ENCODE measurements around the gene CLDN34.
A peak's percentile ranks its signal among the peaks of the same experiment; 100 is the strongest.

Gene CLDN34, protein sequence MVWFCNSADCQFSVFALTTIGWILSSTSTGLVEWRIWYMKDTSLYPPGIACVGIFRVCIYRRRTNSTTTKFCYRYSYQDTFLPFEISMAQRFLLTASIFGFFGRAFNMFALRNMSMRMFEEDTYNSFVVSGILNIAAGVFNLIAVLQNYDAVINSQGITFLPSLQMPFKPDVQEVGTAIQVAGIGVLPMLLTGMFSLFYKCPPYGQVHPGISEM

DNA sequence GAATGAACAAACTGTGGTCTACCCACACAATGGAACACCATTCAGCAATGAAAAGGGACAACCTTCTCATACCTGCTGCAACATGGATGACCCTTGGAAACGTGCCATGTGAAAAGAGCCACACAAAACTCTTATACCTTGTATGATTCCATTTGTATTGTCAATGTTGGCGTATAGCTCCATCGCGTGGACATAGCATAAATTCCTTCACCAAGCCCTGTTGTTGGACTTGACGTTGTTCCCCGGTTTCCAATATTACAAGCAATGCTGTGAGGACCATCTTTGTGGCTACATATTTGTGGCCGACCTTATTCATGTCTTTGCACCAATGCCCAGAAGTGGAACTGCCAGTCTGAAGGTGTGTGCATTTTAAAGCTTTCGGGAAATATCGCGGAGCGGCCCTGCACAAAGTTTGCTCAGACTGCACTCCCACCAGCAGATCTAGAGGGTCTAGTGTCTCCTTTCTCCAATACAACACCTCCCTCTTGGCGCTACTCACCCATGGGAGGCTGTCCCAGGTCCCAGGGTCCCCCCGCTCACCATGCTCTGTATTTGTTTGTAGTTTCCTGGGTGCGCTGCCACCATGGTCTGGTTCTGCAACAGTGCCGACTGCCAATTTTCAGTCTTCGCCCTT, at the start of gene CLDN34:
CLDN34 (plus strand) TSS at position 584 of the 634 bp plus-strand sequence; CDS start at position 584, 0 bp downstream.
- DNase-seq (ENCODE audit: low read depth in 2 of 2): no peak

DNA sequence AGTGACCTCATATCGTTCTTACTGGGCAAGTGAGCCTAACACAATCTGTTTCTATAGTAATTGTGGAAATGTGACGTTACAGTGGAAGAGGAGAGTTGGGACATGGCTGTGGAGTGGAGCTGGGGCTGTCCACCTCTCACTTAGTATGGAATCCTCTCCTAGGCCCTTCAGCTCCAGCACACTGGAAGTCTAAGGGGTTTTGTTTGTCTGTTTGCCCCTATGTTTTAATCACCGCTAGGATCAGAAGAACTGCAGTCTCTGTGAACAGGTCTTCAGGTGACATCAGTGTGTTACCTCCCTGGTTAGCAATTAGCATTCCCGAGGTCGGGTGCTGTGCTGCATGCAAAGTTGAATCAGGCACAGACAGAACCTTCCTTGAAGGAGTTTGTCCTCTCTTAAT, 49.3 kb upstream of the CLDN34 start:
- no peak for DNase-seq (ENCODE audit: low read depth in 2 of 2)

DNA sequence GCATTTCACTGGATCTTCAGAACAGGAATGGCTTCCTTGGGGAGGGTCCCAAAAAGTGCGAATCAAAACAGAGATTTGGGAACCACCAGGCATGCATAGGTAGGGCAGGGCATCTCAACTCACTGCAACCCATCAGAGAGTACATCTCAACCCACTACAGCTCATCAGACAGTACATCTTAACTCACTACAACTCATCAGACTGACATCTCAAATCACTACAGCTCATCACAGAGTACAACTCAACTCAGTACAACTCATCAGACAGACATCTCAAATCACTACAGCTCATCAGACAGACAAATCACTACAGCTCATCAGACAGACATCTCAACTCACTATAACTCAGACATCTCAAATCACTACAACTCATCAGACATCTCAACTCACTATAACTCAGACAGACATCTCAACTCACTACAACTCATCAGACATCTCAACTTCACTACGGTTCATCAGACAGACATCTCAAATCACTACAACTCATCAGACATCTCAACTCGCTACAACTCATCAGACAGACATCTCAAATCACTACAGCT, 47.5 kb upstream of the CLDN34 start:
- DNase-seq (ENCODE audit: low read depth in 2 of 2): no peak

DNA sequence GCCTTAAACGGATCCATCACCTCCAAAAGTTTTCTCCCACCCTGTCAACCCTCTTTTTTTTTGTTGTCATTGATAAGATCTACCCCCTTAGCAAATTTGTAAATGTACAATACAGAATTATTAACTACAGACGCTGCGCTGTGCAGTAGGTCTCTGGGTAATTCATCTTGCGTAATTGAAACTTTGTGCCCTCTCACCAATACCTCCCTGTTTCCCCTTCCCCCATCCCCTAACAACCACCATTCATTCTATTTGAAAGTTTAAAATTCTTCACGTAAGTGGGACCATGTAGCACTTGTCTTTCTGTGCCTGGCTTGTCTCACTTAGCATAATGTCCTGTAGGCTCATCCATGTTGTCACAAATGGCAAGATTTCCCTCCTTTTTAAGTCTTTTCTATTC, 45.8 kb upstream of the CLDN34 start:
- no peak for DNase-seq (ENCODE audit: low read depth in 2 of 2)

DNA sequence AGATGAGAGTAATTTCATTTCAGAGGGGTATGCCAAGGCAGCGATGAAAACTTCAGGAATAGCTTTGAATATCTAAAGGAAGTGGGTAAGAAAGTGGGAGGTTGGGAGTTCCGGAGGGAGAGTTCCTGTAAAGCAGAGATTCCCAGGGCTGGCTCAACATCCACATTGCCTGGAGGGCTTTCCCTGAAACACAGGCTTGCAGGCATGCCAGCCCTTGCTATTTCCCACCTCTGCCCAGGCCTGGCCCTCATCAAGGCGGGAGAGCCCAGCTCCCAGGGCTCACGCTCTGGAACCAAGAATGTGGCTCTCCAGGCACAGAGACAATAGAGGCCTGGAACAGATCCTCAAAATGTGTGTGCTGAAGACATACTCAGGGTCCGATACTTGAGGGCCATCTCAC, 43.8 kb upstream of the CLDN34 start:
- DNase-seq (ENCODE audit: low read depth in 2 of 2): no peak

DNA sequence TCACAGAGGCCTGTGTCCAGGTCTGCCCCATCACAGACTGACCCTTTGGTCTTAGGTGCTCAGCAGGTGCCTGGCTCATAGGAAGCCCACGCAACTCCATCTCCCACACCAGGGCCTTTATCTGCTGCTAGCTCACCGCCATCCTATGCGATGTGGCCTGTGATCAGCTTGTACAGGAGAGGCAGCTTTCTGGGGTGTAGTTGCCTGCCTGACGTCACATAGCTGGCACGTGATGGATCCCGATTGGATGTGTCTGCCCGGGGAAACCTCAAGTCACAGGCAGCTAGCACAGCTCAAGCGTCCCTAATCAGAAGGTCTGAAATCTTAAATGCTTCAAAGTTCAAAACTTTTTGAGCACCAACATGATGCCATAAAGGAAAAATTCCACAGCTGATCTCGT, 41.2 kb upstream of the CLDN34 start:
- no peak for DNase-seq (ENCODE audit: low read depth in 2 of 2)

DNA sequence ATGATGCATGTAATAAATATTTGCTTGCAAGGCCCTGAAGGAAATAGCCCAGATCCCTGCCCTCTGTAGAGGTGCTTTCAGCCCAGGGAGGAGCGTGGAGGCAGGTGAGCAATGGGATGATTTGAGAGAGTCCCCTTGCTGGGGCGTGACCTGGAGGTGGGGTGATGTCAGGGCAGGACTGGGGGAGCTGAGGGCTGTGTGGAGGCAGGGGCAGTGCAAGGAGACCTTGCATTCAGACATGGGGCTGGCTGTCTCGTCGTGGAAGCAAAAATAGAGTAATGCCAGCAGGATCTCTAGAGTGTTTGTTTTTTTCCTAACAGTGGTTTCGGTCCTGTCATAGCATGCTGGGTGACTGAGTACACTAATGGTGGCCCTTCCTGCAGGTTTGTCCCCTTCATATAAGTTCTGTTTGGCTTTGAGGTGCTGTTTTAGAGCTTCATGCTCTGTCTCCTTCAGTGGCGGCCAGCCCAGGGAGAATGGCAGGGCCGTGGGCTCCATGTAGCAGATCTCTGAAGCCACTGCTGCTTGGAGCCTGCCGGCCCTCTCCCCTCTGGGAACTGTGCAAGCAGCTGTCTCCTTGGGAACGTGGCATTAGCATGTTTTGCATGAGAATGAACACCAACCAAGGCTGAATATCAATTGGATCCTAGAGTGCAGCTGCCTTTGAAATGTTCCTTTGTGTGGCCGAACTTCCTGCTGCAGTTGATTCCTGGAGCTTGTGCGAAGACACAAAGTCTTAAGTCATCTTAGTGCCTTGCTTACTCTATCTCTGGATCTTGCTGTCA, 39.3 kb upstream of the CLDN34 start:
- no peak for DNase-seq (ENCODE audit: low read depth in 2 of 2)

DNA sequence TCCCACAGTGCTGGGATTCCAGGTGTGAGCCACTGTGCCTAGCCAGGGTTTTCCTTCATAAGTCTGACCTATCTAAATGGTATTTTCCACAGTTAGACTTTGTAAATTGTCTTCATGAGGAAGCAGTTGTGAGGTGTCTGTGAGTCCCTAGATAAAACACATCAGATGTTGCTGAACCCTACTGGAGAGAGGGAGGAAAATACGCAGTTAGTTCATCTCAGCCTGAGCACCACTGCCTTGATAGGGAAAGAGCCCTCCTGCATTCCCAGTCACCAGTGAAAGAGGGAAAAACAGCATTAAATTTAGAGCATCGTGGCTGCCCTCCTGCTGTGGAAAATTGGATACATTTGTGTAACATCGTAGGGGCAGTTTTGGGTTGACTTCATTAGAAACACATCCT, 31.7 kb upstream of the CLDN34 start:
- DNase-seq (ENCODE audit: low read depth in 2 of 2): no peak

DNA sequence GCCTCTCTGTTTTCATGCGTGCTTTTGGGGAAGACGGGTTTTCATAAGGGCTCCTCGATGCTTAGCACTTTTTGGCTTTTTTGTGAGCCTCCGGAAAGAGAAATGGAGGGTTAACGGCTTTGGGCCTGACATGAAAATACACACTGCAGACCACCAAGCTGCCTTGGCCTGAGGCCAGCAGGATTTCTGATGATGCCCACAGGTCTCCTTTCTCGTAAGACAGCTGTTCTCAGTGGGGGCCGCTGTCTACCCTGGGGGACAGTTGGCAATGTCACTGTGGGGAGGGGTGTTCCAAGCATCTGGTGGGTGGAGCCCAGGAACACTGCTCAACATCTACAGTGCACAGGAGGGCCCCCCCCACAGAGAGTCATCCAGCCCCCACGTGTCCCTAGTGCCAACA, 29.4 kb upstream of the CLDN34 start:
- DNase-seq (ENCODE audit: low read depth in 2 of 2): no peak

DNA sequence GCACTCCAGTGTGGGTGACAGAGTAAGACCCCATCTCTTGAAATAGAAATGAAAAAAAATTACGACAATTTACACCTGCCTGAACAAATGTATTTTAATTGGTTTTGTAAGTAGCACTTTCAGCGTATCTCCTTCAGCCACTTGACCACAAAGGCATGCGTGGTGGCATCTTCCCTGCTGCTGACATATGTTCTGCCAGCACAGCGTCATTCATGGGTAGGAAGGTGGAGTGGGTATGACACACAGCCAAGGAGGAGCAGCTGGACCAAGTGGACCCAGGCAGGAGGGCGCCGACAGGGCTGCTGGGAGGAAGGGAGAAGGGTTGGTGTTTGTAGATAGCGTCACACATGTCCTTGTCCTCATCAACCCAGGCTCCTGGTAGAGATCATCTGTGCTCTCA, 28.6 kb upstream of the CLDN34 start:
- DNase-seq (ENCODE audit: low read depth in 2 of 2): no peak

DNA sequence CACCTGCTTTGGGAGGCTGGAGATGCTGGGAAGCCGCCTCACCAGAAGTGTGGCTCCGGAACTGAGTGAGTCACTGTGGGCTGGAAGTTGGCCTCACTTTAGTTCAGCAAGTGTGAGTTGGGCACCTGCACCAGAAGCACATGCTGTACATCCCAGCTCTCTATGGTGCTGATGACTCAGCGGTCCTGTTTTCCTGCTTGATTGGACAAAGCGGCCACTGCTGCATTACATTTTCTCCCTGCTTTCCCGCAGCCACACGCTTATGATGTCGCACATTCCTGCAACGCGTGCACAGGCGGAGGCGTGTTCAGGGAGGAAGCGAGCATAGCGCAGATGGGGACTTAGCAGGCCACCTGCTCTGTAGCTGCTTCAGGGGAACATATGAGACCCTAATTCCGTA, 26.7 kb upstream of the CLDN34 start:
- no peak for DNase-seq (ENCODE audit: low read depth in 2 of 2)

DNA sequence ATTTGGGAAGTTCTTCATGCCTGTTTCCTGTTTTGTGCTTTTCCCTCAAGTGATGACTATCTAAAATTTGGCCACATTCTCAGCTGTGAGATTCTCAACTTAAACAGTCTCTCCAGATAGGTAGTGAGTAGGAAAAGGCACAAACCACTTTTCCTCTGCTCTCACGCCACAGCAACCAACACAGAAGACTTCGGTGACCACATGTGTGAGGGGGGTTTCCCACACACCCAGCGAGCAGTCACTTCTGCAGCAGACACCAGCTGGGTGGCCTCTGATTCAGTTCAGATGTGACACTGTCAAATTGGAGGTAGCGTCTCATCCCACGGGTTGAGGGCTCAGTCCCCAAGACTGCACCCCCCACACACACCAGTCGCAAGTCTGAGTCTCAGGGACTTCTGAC, 25.1 kb upstream of the CLDN34 start:
- peak; percentile 15 to 18 for DNase-seq (ENCODE audit: low read depth in 2 of 2)

DNA sequence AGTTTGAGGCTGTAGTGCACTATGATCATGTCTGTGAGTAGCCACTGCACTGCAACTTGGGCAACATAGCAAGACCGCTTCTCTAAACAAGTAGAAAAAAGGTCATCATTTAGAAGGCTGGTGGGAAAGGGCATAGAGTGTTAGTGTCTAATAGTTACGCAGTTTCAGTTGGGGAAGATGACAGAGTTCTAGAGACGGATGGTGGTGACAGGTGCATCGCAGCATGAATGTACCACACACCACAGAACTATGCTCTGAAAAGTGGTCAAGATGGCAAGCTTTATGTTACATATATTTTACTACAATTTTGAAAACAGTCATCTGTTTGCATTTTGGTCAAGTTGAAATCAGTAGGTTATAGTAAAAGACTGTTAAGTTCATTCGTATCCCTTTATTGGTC, 23.7 kb upstream of the CLDN34 start:
- DNase-seq (ENCODE audit: low read depth in 2 of 2): no peak

DNA sequence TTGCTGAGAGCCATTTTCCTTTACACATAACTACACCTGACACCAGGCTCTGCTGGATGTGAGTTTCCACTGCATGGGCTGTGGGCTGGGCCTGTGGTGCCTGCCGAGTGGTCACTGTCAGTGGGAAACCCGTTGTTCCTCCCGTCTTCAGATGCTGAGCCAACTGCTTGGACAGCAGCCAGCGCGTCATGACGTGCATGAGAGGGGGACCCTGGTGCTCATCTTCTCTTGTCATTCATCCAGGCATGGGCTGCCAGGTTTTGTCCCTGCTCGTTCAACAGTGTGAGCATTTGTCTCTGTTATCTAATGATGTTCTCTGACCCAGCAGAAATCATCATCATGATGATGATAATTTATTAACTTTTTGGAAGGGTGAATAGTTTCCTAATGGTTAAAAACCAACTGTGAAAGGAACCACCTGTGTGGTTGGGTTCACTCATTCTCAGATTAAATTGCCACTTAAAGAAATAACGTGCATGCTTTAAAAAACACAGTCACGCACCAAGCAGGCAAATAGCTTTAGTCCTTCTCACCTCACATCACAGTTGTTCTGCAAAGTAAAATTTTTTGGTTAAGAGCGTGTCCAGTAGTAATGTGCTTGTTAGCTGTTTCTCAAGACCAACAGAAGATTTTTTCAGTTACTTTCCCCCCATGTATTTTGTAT, 19.9 kb upstream of the CLDN34 start:
- no peak for DNase-seq (ENCODE audit: low read depth in 2 of 2)

DNA sequence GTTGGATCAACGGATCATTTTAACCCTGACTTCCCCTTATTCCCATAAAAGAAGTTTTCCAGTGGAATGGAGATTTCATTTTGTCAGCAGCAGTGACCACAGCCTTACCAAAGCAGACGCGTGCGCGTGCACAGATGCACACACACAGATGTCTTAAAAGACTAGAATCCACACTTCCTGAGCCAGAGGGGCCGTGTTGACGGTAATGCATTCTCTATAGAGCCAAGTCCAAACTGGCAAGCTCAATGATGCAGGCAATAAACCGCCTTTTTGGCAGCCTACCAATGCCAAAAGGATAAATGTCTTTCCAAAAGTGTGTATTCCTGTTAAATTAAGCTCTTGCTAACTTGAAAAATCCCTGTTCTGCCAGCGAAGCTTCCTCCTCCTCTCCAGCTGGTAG, 18.8 kb upstream of the CLDN34 start:
- DNase-seq (ENCODE audit: low read depth in 2 of 2): no peak

DNA sequence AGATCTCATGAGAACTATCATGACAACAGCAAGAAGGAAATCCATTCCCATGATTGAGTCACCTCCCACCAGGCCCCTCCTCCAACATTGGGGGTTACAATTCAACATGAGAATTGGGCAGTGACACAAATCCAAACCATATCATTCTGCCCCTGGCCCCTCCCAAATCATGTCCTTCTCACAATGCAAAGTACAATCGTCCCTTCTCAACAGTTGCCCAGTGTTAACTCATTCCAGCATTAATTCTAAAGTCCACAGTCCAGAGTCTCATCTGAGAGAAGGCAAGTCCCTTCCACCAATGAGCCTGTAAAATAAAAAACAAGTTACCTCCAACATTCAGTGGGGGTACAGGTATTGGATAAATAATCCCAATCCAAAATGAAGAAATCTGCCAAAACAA, 14.9 kb upstream of the CLDN34 start:
- no peak for DNase-seq (ENCODE audit: low read depth in 2 of 2)

DNA sequence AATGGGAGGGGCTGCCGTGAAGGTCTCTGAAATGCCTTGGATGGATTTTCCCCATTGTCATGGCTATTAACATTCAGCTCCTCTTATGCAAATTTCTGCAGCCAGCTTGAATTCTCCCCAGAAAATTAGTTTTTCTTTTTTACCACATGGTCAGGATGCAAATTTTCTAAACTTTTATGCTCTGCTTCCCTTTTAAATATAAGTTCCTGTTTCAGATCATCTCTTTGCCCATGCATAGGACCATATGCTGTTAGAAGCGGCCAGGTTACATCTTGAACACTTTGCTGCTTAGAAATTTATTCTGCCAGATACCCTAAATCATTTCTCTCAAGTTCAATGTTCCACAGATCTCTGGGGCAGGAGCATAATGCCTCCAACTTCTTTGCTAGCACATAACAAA, 13.8 kb upstream of the CLDN34 start:
- no peak for DNase-seq (ENCODE audit: low read depth in 2 of 2)

DNA sequence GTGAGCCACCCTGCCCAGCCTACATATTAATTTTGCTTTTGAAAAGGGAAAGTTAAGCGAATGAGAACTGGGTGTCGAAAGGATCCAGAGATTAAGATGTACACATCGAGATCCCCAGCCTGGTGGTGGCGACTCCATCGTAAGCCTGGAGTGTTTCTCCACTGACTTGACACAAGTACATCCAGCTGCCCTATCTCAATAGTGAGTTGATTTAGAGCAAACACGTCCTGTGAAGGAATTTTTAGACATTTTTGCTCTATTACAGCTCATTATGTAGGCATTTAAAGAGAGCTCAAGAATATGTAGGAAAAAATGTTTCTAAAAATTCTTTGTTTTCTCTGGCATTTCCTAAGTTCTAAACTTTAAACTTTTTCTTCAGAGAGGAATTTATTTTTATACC, 11.7 kb upstream of the CLDN34 start:
- no peak for DNase-seq (ENCODE audit: low read depth in 2 of 2)

DNA sequence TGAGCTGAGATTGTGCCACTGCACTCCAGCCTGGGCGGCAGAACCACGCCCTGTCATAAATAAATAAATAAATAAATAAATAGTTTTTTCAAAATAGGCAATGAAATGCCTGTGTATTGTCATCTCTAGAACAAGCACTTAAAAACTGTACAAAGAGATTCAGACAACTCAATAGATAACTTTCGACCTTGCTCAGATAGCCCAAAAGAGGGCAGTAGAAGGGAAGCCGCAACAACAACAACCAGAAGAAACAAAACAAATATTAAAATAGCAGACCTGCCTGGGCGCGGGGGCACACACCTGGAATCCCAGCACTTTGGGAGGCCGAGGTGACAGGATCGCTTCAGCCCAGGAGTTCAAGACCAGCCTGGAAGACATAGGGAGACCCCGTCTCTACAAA, 9.4 kb upstream of the CLDN34 start:
- DNase-seq (ENCODE audit: low read depth in 2 of 2): no peak

DNA sequence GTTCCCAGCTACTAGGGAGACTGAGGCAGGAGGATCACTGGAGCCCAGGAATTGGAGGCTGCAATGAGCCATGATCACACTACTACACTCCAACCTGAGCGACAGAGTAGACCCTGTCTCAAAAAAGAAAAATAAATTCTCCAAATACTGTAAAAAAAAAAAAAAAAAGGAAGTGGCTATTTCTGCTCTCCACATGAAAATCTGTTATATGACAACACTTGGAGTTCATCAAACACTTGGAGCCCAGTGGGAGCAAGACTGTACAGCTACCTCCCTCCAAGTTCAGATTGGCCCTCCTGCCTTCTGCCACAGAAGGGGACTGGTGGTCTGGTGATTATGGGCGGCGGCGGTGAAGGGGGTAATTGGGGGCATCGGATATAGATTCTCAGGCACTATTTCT, 9.0 kb upstream of the CLDN34 start:
- no peak for DNase-seq (ENCODE audit: low read depth in 2 of 2)

DNA sequence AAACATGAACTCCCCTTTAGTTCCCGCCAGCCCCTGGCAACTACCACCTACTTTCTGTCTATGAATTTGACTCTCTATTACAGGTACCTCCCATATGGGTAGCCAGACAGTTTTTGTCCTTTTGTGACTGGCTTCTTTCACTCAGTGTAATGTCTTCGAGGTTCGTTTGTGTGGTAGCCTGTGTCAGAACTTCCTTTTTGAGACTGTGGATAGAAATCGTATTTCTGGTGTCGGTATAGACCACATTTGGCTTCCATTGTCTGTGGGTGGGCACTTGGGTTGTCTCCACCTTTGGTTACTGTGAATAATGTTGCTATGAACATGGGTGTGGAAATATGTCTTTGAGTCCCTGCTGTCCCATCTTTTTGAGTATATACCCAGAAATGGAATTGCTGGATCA, 5.4 kb upstream of the CLDN34 start:
- DNase-seq (ENCODE audit: low read depth in 2 of 2): no peak

DNA sequence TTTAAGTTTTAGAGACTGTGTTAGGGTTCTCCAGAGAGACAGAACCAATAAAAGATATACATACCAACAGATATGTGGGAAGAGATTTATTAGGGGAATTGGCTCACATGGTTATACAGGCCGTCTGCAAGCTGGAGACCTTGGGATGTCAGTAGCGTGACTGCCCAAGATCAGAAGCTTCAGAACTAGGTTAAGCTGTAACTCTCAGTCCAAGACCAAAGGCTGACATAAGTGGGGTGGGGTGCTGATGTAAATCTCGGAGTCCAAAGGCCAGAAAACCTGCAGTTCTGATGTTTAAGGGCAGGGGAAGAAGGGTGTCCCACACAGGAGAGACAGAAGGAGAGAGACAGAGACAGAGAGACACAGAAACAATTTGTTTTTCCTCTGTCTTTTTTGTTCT, 10.5 kb downstream of the CLDN34 start:
- DNase-seq (ENCODE audit: low read depth in 2 of 2): no peak
